Measurements from ENCODE around the gene SLC9A7.

The SLC9A7 gene

DNA sequence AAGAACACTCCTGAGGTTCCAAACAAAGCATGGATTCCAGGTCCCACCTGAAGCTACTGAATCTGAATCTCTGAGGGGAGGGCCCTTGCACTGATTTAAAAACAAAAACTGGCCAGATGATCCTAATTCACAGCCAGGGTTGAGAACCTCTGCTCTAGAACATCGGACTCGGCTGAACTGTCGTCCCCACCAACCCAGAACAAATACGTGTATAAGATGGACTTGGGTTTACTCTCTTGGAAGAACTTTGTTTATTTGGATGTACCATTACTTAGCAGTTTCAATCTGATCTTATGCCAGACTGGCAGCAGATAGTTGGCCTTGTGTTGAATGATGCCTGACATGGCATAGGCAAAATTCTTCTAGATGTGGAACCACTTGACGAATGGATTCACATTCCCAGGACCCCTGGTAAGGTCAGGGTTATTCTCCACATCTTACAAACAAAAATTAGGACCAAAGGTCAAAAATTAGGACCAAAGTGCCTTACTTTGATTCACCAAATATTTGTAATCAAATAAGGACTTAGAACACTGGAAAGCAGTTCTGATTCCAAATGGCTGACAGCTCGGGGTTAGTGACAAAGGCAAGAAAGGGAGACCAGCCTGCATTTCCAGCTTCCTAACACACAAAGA, 156.3 kb downstream of the SLC9A7 start:
- DNase-seq (ENCODE audit: low spot score) = no peak

DNA sequence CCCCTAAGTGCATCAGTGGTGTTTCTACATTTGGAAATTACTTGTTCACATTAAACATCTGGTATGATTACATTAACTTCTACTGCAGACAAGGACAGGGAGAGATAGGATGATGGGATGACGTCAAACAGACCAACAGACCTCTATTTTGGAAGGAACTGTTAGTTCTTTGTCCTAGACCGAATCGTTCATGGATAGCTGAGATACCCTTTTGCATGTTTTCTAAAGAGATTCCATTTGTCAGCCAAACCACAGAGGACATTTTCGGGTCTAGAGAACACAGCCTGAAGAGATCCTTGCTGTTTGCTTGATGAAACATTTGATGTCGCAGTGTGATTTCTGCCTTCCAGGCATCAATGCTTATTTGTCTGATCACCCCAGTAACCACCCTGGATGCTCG, 157.6 kb downstream of the SLC9A7 start:
- no peak for DNase-seq (ENCODE audit: low spot score)

DNA sequence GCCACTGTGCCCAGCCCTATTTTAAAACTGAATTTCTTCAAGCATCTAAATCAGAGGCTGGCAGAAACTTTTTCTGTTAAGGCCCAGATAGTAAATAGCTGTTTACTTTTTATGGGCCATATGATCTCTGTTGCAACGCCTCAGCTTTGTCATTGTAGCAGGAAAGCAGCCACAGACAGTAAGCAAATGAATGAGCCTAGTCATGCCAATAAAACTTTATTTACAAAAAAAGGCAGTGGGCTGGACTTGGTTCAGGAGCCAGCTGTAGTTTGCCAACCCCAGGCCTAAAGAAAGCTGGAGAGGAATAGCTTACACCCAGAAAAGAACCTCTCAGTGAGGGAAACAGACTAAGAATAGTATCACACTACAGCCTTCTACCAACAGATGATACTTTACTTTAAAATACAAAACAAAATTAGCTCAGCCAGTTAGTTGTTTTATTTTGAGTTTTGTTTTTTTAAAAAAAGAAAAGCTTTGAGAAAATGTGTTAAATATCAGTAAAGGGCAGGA, 159.8 kb downstream of the SLC9A7 start:
- no peak for DNase-seq (ENCODE audit: low spot score)

DNA sequence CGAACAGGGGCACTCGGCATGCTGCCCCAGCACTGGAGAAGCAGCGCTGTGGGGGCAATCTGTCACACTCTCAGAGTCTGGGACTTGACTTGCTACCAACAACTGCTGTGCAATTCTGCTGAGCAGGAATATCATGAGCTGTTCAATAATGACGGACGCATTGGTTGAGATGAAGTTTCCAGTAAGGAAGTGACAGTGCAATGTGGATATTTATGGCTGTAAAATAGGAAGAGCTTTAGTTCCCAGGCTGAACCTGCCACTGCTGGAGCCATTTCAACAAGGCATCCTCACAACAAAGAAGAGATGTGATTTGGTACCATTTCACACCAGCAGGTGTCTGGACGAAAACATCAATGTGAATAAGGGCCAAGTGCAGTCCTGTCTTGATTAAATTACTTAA, 161.1 kb downstream of the SLC9A7 start:
- no peak for DNase-seq (ENCODE audit: low spot score)

DNA sequence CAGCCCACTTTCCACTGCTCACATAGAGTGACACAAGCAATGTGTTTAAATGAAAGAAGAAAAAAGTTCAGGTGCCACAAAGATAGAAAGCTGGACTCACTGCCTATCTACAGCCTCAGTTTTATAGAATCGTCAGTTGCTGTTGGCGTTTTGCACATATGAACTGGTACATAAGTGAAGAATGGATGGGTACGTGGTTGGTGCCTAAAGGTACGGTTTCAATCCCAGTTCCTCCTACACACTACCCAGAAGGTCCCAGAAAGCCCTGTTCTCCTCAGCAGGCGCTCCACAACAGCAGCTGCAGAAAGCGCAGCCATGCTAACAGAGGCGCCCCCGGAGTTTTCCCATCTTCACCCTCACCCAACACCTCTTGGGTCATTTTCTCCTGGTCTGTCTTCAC, 161.7 kb downstream of the SLC9A7 start:
- DNase-seq (ENCODE audit: low spot score) = no peak

DNA sequence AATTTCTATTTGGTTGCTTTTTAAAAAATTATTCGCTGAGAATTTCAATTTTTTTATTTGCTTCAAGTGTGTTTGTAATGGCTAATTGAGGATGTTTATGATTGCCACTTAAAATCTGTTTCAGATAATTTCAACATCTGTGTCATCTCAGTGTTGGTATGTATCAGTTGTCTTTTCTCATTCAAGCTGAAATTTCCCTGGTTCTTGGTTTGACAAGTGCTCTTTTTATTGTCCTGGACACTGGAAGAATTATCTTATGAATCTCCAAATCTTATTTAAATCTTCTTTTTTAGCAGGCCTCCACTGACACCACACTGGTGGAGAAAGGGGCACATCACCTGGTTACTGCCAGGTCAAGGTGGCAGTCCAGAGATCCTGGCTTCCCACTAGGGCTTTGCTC, 163.8 kb downstream of the SLC9A7 start:
- no peak for DNase-seq (ENCODE audit: low spot score)

DNA sequence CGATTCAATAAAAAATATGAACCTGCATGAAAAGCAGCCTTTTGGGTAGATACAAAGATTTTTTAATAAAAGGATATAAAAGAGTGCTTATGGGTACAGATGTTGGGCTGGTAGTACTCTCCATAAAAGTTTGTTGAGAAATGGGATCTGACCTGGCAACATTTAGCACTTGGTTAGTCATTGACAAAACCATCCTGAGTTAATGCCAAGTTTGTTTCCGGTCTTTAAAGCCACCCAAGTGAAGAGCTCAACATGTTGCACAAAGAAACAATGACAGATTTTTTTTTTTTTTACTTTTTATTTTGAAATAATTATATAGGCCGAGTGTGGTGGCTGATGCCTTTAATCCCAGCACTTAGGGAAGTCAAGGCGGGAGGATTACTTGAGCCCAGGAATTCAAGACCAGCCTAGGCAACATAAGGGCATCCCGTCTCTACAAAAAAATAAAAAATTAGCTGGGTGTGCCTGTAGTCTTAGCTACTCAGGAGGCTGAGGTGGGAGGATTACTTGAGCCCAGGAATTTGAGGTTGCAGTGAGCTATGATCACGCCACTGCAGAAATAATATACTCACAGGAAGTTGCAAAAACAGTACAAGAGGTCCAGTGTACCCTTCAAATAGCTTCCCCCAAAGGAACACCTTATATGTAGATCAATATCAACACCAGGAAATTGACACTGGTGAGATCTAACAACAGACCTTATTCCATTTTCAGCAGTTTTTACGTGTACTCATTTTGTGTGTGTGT, 168.8 kb downstream of the SLC9A7 start:
- peak; percentile 30 for DNase-seq (ENCODE audit: low spot score)

DNA sequence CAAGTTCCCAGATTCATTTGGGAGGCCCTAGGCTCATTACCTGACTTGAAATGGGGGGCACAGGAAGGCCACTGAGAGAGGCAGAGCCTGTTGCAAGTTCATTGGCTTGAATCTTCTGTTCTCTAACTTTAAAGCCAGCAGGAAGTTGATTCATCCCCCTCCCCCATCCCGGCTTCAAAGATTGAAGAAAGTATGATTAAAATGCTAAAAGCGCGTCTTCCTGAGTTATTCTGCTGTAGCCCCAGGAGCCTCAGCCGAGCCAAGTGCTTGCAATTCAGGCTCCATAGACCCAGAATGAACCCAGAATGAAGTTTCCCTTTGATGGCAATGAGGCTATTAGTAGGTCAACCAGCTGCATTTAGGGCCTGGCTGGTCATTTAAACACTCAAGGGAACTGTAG, 170.7 kb downstream of the SLC9A7 start:
- DNase-seq (ENCODE audit: low spot score) = peak; percentile 46

DNA sequence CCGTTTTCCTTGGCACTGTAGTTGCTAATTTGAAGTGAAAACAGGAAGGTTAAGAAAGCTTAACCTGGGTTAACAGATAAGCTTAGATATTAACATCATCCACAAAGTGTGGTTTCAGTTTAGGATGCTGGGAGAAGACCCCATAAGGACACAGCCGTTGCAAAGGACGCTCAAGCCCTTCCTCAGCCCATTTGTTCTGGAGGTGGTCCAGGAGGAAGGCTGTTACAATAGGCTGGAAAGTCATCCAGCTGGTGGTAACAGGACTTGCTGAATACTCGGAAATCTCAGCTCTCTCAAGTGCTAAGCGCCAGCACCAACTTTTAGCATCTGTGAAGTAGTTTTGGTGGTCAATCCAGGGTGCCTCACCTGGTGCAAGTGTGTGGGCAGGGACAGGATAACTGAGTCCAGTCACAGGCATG, 171.2 kb downstream of the SLC9A7 start:
- DNase-seq (ENCODE audit: low spot score) = no peak

DNA sequence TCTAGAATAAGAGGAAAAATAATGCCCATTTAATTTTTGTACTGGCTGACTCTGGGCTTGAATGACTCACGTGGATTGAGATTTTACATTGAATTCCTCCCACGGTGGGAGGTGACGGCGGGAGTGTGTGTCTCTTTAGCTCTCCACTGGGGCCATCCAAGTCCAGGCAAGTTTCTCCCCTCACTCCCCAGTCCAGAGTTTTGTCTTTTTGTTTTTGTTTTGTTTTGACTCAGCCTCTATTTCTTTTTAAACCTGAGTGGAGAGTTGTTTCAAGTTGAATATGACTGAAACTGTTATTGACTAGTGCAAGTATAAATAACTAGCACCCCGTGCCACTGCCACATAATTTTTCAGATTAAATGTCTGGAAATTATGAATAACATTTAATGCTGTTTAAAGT, 171.8 kb downstream of the SLC9A7 start:
- DNase-seq (ENCODE audit: low spot score) = peak; percentile 45

DNA sequence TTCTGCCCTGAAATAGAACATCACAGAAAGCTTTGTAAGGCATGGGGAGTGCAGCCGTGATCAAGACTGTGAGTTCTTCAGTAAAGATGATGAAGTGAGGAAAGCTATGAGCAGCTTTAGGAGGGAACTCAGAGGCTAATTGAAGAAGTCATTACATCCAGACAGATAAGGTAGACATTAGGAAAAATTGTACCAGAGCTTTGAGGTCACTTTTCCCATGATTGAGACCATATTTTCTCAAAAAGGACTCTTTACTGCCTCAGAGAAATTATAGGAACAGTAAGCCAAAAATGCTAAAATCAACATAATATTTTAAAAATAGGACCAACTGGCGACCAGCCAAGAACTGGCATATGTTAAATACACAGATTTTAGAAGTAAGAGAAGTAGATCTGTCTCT, 174.2 kb downstream of the SLC9A7 start:
- no peak for DNase-seq (ENCODE audit: low spot score)

DNA sequence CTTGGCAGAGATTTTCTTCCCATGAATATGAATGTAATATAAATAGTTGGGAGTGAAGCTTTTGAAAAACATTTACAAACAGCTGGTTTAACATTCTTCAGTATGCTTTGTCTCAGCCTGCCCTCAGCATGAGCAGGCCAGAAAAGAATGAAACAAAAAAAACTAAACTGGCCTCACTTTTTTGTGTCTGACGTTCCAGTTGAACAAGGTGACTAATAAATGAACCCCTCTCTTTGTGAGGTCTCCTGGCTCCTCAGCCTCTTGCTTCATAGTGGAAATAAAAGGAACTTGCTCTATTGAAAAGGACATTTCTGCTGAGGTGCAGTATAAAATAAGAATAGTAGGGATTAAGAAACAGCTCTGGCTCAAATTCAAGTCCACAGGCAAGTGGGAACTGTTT, 176.0 kb downstream of the SLC9A7 start:
- DNase-seq (ENCODE audit: low spot score) = peak; percentile 55

DNA sequence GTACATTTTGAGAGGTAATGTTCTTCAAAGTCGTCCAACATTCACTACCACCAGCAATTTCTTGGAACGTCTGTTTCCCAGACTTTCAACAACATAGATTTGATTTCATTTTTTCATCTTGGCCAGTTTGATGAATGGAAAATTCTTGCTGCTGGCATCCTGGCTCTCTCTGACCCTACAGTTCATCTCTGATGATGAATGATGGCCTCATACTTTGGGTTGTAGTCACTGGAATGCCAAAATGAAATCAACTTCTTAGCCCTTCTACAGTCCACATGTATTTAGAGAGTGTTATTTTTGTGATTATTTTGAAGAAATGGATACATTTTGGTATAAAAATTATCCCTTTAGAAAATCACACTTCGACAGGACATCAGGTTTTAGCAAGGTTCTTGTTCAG, 176.6 kb downstream of the SLC9A7 start:
- DNase-seq (ENCODE audit: low spot score) = peak; percentile 39

DNA sequence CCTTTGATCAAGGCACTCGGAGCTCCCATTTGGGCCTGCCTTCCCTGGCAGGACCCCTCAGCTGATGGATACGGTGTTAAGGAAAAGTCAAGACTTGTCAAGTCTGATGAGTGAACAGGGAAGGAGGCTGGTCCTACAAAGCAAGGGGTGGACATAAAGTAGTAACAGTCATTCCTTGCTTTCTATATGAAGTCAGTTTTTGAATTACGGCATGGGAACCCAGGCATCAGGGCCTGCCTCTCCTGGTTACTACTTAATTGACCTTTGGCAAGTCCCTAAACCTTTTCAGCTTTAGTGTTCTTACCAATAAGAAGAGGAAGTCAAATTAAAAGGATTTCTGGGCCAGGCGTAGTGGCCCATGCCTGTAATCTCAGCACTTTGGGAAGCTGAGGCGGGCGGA, 178.3 kb downstream of the SLC9A7 start:
- DNase-seq (ENCODE audit: low spot score) = no peak

DNA sequence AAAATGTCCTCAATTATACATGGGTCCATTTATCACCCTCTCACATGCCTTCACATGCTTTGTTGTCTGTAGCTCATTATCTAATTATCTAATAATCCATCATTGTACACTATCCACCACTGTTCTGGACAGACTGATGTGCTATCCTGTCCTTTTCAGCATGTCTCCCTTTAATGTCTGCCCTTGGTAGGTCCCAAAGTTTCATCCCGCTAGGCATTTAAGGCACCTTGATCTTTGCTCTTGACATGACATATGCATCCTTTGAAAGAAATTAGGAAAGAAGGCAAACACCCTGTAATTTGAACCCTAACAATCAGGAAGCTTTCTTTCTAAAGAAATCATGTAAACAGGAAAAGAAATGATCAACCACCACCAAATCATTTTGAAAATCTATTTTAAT, 179.7 kb downstream of the SLC9A7 start:
- no peak for DNase-seq (ENCODE audit: low spot score)

DNA sequence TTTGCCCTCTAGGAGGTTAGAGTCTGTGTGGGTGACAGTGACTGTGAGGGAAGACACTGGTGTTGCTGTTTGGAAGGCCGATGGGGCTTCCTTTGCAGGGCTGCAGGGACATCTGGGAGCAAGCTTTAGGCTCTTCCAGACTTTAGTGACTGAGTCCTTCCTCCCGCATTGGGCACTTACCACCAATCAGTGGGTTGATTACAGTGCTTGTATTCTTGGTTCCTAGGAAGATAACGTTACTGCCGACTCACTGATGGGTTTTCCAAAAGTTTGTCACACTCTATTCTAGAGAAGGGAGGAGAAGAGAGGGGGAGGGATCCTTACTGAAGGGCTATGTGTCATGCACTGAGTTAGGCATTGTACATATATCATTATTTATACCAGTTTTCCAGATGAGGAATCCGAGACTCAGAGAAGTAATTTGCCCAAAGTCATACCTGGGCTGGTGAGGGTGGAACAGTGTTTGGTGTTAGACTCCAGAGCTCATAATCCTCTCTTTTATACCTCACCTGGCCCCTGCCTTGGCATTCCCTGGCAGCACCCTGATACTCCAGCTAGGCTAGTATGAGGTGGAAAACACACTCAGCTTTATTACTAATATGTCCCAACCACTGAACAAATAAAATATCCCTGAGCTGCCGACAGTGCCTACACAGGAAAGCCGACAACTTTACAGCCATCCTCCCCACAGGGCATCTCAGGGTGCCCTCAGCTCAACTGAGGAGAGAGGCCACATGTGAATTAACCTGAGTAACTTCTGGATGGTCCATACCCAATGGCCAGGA, 181.5 kb downstream of the SLC9A7 start:
- DNase-seq (ENCODE audit: low spot score) = peak; percentile 13

DNA sequence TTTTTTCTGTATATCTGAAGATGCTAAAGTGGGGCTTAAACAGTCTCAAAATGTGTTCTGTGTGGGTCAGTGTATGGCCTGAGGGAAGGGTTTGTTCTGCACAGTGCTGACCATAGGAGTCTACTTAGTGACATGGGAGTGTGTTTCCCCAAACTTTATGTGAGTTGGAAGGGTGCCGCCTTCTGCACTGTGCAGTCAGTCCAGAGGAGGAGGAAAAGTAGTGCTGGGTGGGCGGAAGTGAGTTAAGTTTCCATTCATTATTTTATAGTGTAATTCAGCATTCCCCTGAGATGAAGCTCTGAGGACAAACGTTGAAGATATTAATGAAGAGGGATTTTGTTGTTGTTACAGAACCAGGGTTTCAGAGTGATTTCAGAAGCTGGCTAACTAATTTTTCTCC, 182.5 kb downstream of the SLC9A7 start:
- peak; percentile 17 for DNase-seq (ENCODE audit: low spot score)

DNA sequence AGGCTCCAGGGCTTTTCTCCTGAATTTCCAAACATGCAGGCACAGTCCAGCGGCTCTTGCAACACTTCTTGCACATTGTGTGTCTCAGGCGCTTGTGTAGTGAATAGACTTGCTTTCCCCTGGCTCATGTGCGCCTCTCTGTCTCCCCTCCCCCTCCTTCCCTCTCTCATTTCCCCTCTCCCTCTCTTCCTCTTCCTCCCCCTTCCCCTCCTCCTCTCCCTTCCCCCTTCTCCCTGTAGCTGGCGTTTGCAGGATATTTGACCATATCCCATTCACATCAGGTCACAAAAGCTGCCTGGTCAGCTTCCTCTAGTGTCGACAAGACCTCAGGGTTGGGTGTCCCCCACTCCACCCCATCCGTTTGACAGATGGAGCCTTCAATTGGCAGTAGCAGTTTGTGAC, 182.9 kb downstream of the SLC9A7 start:
- DNase-seq (ENCODE audit: low spot score) = peak; percentile 12

DNA sequence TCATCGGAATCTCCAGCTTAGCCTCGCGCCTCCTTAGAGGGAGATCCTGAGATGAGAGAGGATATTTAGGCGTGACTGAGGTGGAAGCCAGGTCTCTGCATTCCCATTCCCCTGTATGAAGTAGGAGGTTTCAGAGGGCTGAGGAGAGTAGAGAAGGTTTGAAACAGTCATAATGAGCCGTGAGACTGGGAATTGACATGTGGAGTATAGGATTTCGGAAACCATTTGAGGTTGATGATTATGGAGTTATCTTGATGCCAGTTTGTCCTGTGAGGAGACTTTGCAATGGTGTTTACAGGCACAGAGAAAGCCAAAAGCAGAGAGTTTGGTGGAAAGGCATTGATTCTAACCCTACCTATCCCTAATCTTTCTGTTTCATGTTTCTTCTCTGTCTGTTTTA, 183.3 kb downstream of the SLC9A7 start:
- DNase-seq (ENCODE audit: low spot score) = no peak

DNA sequence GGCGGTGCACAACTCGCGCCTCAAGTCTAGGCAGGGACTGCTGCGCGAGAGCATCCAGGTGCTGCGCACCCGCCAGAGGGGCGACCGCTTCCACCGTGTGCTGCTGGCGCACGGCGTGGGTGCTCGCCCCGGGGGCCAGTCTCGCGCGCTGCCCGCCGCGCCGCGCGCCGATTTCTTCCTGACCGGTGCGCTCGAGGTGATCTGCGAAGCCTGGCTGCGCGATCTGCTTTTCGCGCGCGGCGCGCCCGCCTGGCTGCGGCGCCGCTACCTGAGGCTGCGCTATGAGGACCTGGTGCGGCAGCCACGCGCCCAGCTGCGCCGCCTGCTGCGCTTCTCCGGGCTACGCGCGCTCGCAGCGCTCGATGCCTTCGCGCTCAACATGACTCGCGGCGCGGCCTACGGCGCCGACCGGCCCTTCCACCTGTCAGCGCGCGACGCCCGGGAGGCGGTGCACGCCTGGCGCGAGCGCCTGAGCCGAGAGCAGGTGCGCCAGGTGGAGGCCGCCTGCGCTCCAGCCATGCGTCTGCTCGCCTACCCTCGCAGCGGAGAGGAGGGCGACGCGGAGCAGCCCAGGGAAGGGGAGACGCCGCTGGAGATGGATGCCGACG, 184.0 kb downstream of the SLC9A7 start:
- no peak for DNase-seq (ENCODE audit: low spot score)

DNA sequence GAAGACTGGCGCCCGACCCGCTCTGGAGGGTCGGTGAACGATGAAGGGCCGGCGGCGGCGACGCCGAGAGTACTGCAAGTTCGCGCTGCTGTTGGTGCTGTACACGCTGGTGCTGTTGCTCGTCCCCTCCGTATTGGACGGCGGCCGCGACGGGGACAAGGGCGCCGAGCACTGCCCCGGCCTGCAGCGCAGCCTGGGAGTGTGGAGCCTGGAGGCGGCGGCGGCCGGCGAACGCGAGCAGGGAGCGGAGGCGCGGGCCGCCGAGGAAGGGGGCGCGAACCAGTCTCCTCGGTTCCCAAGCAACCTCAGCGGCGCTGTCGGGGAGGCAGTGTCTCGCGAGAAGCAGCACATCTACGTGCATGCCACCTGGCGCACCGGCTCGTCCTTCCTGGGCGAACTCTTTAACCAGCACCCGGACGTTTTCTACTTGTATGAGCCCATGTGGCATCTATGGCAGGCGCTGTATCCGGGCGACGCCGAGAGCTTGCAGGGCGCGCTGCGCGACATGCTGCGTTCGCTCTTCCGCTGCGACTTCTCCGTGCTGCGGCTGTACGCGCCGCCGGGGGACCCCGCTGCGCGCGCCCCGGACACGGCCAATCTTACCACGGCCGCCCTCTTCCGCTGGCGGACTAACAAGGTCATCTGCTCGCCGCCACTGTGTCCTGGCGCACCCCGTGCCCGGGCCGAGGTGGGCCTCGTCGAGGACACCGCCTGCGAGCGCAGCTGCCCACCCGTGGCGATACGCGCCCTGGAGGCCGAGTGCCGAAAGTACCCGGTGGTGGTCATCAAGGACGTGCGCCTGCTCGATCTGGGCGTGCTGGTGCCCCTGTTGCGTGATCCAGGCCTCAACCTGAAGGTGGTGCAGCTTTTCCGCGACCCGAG, 184.8 kb downstream of the SLC9A7 start:
- DNase-seq (ENCODE audit: low spot score) = peak; percentile 32

All from GM03348 (cell line).